GM18870 (cell line): Measurements from ENCODE around the gene SRP9.

Experiments
- ATAC-seq: cut with Tn5 transposase; IDR thresholded peaks from one replicate; pipeline ENCODE4 v1.9.1; 2021; ENCODE audit warnings: moderate library complexity; ENCODE audit not compliant: unreplicated experiment

Gene SRP9

GRCh38 chr1:225777583-225778336 is at the start of gene SRP9:
SRP9 (plus strand) TSS chr1:225777826; CDS start chr1:225777941, 115 bp downstream.
- peak; percentile 96 for ATAC-seq

DNA sequence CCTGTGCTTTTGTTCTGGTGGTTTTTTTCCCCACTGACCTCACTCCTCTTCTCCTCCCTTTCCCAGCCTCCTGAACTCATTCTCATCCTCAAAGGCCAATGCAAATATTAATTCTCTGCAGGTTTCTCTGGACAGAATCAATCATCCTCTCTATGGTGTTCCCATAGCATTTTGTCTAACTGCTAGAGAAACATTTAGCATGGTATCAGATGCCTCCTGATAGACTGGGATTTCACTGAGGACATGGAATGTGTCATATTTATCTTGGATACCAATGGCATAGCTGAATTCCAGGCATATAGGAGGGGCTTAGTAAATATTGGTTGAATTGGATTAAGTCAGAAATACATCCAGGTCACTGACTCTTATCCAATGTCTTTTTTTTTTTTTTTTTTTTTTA is 46.1 kb upstream of the SRP9 start:
- no peak for ATAC-seq

DNA sequence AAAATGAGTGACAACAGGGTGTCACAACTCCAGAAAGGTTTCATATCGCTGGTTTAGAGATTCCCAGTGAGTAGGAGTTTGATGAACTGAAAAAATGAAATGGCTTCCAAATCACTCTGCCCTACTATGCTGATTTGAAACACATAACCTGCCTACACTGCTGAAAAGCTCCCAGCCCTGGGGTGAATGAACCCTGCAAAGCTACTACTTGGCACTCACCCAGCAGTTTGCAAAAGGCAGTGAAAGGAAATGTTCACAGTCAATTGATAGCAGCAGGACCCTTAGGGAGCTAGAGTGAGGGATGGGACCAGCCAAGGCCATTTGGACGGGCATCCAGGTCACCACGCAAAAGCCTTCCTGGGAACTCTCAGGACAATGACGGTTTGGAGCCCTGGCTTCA is 44.4 kb upstream of the SRP9 start:
- ATAC-seq = no peak

GRCh38 chr1:225735252-225736149 is 42.1 kb upstream of the SRP9 start:
- no peak for ATAC-seq

DNA sequence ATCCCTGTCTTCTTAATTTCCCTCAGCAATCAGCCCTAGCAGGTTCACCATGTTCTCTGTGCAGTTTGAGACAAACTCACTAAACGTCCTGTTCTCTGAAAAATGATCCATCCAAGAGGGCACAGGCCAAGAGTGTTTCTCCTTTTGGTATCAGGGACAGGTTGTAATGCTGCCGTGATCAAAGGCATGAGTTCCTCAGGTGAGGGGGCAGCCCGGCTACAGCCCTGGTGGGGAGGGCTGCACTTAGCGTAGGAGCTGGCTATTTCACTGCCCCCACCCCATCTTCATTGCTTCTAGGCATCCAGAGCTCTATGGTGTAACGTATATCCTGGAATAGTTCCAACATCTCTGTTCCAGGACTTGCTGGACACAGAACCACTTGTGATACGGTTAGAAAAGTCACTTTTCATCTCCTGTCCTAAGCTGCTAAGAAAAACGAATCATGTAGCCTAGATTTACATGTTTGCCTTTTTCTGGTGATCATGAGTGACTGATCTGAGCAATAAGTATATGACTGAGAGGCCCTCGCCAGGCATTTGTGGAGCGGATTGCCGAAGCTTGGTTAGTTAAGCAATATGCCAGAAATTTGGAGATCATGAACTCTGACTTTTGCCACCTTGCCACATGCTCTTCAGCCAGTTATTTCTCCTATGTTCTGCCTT is 41.1 kb upstream of the SRP9 start:
- ATAC-seq = no peak

DNA sequence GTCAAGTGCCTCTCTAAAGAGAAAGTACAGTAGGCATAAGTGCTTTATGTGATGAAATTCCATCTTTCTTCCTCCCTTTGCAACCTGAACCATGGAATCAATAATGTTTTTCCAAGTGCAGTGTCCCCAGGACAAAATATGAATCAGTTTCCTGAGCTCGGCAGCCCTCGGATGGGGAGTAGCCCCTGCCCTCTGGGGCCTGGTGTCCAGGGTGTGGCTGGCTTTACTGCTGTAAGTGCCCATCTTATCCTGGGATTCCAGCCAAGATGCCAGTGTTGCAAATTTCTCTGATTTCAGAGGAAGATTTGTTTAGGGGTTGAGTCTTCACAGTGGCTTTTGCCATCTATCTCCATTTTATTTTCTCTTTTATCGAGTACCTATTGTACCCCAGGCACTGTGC is 40.5 kb upstream of the SRP9 start:
- no peak for ATAC-seq

DNA sequence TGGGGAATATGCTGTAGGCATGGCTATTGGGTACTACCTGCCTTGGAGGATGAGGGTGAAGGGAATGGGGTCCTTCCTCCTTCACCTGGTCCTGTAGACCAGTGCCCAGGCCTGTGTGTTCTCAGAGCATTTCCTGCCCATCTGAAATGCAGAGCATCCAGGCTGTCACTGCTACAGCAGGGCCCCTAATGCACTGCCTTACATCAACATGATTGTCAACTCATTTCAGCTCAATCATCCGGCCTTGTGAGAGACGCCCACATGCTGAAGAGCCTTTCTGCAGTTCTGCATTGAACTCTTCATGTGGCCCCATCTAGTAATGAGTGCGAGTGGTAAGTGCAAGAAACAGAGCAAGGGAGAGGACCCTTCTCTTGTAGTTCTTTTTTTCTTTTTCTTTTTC is 39.8 kb upstream of the SRP9 start:
- ATAC-seq = no peak

- no peak for ATAC-seq
Observed at GRCh38 chr1:225738763-225739162, 38.9 kb upstream of the SRP9 start.

DNA sequence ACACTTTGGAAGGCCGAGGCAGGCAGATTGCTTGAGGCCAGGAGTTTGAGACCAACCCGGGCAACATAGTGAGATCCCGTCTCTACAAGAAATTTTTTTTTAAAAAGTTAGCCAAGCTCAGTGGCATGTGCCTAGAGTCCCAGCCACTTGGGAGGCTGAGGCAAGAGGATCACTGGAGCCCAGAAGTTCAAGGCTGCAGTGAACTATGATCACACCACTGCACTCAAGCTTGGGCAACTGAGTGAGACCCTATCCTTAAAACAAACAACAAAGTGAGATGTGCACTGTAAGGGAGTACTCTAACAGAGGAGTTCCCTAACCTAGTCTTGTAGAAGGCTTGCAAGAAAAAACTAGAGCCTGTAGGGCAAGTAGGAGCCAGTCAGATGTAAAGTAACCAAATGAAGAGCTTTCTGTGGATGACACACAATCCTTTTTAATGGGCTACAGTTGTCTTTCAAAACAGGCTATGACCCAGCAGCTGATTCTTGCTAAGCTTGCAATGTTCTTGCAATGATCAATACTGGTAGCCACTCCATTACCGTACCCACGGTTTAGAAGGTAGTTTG is 38.0 kb upstream of the SRP9 start:
- no peak for ATAC-seq

GRCh38 chr1:225744745-225745144 is 32.9 kb upstream of the SRP9 start:
- ATAC-seq = no peak

- ATAC-seq = no peak
Observed at GRCh38 chr1:225745273-225745672, 32.4 kb upstream of the SRP9 start.

DNA sequence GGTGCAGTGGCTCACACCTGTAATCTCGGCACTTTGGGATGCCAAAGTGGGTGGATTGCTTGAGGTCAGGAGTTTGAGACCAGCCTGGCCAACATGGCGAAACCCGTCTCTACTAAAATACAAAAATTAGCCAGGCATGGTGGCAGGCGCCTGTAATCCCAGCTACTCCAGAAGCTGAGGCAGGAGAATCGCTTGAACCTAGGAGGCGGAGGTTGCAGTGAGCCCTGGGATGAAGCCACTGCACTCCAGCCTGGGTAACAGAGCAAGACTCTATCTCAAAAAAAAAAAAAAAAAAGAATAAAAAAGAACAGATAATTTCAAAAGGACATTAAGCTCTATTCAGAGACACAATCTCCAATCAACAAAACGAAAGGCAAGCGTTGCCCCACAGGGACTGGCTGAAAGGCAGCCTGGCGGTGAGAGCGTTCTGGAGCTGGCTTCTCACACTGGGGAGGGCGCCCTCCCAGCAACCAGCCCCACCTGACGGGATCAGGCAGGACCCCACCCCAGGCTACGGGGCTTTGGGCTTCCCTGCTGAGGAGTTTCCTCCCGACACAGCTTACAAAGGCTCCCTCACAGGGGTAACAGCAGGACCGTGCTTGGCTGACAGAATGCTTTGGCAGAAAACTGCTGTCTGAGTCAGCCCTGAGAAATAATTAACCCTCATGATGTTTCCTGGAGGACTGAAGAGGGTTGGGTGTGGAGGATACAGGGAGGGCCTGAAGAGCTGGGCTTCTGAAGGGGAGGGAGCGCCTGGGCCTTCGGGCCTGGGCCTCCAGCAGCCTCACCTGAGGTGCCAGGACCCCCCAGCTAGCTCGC is 31.1 kb upstream of the SRP9 start:
- ATAC-seq = no peak

- ATAC-seq = no peak
Observed at GRCh38 chr1:225747566-225747965, 30.1 kb upstream of the SRP9 start.

- no peak for ATAC-seq
Observed at GRCh38 chr1:225748529-225748928, 29.1 kb upstream of the SRP9 start.

DNA sequence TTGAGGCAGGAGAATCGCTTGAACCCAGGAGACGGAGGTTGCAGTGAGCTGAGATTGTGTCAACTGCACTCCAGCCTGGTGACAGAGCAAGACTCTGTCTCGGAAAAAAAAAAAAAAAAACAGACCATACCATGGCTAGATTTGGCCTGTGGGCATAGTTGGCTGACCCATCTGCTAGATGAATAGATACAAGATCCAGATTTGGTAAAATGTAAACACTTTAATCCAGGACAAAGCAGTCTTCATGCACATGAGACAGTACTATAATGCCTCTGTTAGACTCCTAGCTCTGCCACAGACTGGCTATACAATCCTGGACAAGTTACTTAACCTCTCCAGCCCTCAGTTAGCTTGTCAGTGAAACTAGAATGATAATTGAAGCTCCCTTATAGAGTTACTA is 27.9 kb upstream of the SRP9 start:
- no peak for ATAC-seq

- ATAC-seq = no peak
Observed at GRCh38 chr1:225750420-225750819, 27.2 kb upstream of the SRP9 start.

DNA sequence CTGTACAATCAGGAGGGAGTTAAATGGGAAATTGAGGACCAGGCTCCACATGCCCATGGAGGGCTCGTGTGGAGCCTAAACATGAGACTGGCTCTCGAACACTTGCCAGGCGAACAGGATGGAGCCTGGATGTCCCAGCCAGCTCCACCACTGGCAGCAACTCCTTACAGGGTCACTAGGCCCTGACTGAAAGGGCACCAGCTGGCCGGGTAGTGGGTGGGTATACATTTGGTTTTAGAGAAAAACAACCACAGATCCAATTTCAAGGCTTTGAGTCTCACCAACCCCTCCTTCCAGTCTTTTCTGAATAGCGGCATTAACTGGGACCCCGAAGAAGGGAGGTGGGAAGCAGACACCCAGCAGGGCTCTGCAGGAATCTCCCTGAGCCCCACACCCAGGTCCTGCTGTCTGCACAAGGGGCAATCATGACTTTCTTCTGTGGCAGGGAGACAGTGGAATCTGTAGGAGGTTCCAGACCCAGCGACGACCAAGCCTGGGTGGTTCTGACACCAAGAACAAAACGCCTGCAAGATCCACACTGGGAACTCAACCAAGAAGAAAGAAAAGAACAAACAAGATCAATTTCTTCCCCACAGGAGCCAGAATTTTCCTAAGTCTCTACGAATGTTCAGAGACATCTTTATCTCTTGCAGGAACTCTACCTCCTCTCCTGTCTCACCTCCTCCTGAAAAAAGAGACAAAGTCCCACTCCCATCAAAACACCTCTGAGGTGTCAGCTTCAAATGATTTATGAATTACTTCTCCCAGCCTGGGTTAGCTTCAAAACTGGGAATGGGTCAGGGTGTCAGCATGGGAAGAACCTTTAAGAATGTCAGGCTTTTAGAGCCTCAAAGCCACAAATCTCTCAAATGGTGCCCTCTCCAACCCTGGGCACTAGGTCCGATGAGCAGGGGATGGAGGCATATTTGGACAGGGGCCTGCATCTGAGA is 26.5 kb upstream of the SRP9 start:
- no peak for ATAC-seq

DNA sequence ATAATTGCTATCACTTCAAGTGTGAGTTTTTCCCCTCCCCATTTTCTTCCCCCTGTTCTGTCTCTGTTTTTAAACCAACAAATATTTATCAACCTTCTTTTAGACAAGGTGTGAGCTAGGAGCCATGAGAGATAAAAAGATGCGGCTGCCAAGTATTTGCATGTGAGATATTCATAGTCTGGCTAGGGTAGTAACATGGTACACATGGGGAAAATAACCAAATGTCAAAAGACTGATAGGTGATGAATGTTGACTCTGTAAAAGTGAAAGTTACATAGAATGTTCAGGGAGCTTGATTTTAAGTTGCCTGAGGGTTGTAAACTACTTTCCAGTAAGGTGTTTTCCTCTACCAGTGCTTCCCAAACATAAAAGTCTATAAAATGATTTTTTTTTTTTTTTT is 25.4 kb upstream of the SRP9 start:
- ATAC-seq = no peak

DNA sequence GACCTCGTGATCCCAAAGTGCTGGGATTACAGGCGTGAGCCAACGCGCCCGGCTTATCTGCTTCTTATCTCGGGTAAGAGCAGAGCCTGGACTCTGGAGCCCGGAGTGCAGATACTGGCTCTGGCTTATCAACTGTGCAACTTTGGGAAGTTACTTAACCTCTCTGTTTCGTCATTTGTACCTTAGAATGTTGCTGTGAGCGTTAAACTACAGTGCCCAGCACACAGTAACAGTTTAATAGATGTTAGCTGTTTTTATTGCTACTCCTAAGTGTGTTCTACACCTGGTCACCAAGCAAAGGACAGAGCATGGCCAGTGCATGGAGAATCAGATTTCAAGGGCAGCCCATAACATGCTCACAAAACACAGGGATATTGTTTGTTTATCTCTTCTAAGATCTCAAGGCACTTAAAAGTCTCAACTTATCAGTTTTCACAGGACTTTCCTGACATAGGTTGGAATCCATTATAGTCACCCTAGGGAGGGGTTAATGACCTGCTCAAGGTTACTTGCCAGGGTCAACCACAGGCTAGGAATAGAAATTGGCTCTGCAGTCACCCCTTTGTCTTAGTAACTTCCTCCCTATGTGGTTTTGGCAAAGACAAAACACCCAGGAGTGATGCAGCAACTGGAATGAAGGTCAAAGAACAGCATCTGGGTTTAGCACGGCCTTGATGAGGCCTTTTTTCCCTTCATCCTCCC is 22.5 kb upstream of the SRP9 start:
- ATAC-seq = no peak
